Measurements from ENCODE around the gene TPSG1. TPM values are rescaled to one million over a fixed set of nuclear protein-coding genes. Genes with fewer than 3 reads are reported as not detected.
"Not testable (repeated sequence)": the region's sequence is repeated elsewhere in the genome, so short reads cannot be mapped to it uniquely, and the experiment has no call there.

TPSG1 gene
- not detected in 2 replicates for total RNA-seq (2014; rRNA removed; shearing (Covaris generic); ENCODE audit: low replicate concordance)

GRCh38 chr16:1225051-1225451 is at the start of gene TPSG1:
TPSG1 (minus strand) TSS chr16:1225268; CDS start chr16:1225252, 16 bp downstream.
- DNase-seq (ENCODE audit: low read depth): no peak
- in situ Hi-C loops (cut with HindIII; ENCODE audit: low pct_unique_long_range_greater_than_20kb, low sequenced_read_pairs): no loop called here

GRCh38 chr16:1274767-1275166 is 49.7 kb upstream of the TPSG1 start:
- no peak for DNase-seq (ENCODE audit: low read depth)
- in situ Hi-C loops (cut with HindIII; ENCODE audit: low pct_unique_long_range_greater_than_20kb, low sequenced_read_pairs): no loop called here

- in situ Hi-C loops (cut with HindIII; ENCODE audit: low pct_unique_long_range_greater_than_20kb, low sequenced_read_pairs): no loop called here
- DNase-seq (ENCODE audit: low read depth): no peak
These were observed 48.7 kb upstream of the TPSG1 start for GRCh38 chr16:1273816-1274215.

- in situ Hi-C loops (cut with HindIII; ENCODE audit: low pct_unique_long_range_greater_than_20kb, low sequenced_read_pairs): no loop called here
- DNase-seq (ENCODE audit: low read depth): no peak
These were observed 47.6 kb upstream of the TPSG1 start for GRCh38 chr16:1272453-1273198.

GRCh38 chr16:1271724-1272413 is 46.8 kb upstream of the TPSG1 start:
- in situ Hi-C loops (cut with HindIII; ENCODE audit: low pct_unique_long_range_greater_than_20kb, low sequenced_read_pairs): not testable (repeated sequence)
- peak; percentile 64 for DNase-seq (ENCODE audit: low read depth)

GRCh38 chr16:1271380-1271723 is 46.3 kb upstream of the TPSG1 start:
- in situ Hi-C loops (cut with HindIII; ENCODE audit: low pct_unique_long_range_greater_than_20kb, low sequenced_read_pairs): no loop called here
- no peak for DNase-seq (ENCODE audit: low read depth)

- in situ Hi-C loops (cut with HindIII; ENCODE audit: low pct_unique_long_range_greater_than_20kb, low sequenced_read_pairs); DNase-seq (ENCODE audit: low read depth): not testable (repeated sequence)
These were observed 44.4 kb upstream of the TPSG1 start for GRCh38 chr16:1269418-1269817.

- in situ Hi-C loops (cut with HindIII; ENCODE audit: low pct_unique_long_range_greater_than_20kb, low sequenced_read_pairs): no loop called here
These were observed 40.8 kb upstream of the TPSG1 start for GRCh38 chr16:1265826-1266225.

GRCh38 chr16:1265090-1265630 is 40.1 kb upstream of the TPSG1 start:
- DNase-seq (ENCODE audit: low read depth): no peak
- in situ Hi-C loops (cut with HindIII; ENCODE audit: low pct_unique_long_range_greater_than_20kb, low sequenced_read_pairs): no loop called here

More at GRCh38 chr16:1265826-1266225, 40.8 kb upstream of the TPSG1 start:
- DNase-seq (ENCODE audit: low read depth): no peak

GRCh38 chr16:1264345-1265089 is 39.4 kb upstream of the TPSG1 start:
- DNase-seq (ENCODE audit: low read depth): no peak
- in situ Hi-C loops (cut with HindIII; ENCODE audit: low pct_unique_long_range_greater_than_20kb, low sequenced_read_pairs): no loop called here

- no peak for DNase-seq (ENCODE audit: low read depth)
- in situ Hi-C loops (cut with HindIII; ENCODE audit: low pct_unique_long_range_greater_than_20kb, low sequenced_read_pairs): no loop called here
These were observed 38.7 kb upstream of the TPSG1 start for GRCh38 chr16:1263591-1264344.

GRCh38 chr16:1262846-1263221 is 37.8 kb upstream of the TPSG1 start:
- no peak for DNase-seq (ENCODE audit: low read depth)
- in situ Hi-C loops (cut with HindIII; ENCODE audit: low pct_unique_long_range_greater_than_20kb, low sequenced_read_pairs): no loop called here

GRCh38 chr16:1262210-1262845 is 37.3 kb upstream of the TPSG1 start:
- in situ Hi-C loops (cut with HindIII; ENCODE audit: low pct_unique_long_range_greater_than_20kb, low sequenced_read_pairs): no loop called here

GRCh38 chr16:1261131-1261892 is 36.2 kb upstream of the TPSG1 start:
- in situ Hi-C loops (cut with HindIII; ENCODE audit: low pct_unique_long_range_greater_than_20kb, low sequenced_read_pairs): no loop called here
- no peak for DNase-seq (ENCODE audit: low read depth)

More at GRCh38 chr16:1262210-1262845, 37.3 kb upstream of the TPSG1 start:
- DNase-seq (ENCODE audit: low read depth): no peak

- in situ Hi-C loops (cut with HindIII; ENCODE audit: low pct_unique_long_range_greater_than_20kb, low sequenced_read_pairs): no loop called here
- DNase-seq (ENCODE audit: low read depth): no peak
These were observed 35.1 kb upstream of the TPSG1 start for GRCh38 chr16:1260101-1260680.

GRCh38 chr16:1259760-1260068 is 34.6 kb upstream of the TPSG1 start:
- no peak for DNase-seq (ENCODE audit: low read depth)
- in situ Hi-C loops (cut with HindIII; ENCODE audit: low pct_unique_long_range_greater_than_20kb, low sequenced_read_pairs): no loop called here

Data from Caki2 (cell line).